ENCODE data around the gene ROR1.

The ROR1 gene

DNA sequence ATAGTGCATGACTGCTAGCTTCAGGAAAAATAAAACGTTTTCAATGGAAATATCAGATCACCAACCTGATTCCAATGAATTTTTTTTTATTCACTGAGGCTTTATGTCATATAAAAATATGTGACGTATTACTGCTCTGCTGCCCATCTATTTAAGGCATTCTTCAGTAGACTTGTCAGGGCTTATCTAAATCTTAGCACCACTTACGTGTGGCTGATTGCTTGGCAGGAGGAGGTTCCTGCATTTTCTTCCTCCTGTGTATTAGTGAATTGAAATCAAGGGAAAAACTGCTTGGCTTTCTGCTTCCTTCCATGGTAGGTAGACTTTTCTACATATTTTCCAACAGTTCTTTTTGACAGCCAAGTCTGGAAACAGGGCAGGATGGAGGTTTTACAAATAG, 80.3 kb downstream of the ROR1 start:
- ATAC-seq (replicated peaks) (no peak), DNase-seq (no peak)
- H3K4me1 Mint-ChIP-seq = peaks cover 0 to 3% of the 10 kb centered on the region in 2 donors
- peaks cover 0 to 6% of the 10 kb centered on the region in 2 donors for H3K27me3 Mint-ChIP-seq
- peaks cover 7 to 11% of the 10 kb centered on the region in 2 donors for H3K9me3 Mint-ChIP-seq
- no peak overlapping the region for H3K27ac Mint-ChIP-seq
- H3K36me3 Mint-ChIP-seq = peaks cover 12% of the 10 kb centered on the region in 2 donors
- H3K4me3 Mint-ChIP-seq = no peak overlapping the region

DNA sequence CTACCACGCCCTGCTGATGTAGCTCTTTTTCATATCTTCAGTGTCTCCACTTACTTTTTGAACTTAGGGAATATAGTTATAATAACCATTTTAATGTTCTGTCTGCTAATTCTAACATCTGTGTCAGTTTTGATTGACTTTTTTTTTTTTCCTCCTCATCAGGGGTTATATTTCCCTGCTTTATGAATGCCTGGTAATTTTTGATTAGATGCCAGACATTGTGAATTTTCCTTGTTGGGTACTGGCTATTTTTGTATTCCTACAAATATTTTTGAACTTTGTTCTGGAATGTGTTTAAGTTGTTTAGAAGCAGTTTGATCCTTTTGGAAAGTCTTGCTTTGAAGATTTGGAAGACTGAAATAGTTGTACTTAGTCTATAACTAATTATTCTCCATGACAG, 82.1 kb downstream of the ROR1 start:
- no peak for DNase-seq
- peaks cover 7 to 11% of the 10 kb centered on the region in 2 donors for H3K9me3 Mint-ChIP-seq
- peaks cover 0 to 3% of the 10 kb centered on the region in 2 donors for H3K4me1 Mint-ChIP-seq
- no peak overlapping the region for H3K4me3 Mint-ChIP-seq
- H3K36me3 Mint-ChIP-seq = peaks cover 12% of the 10 kb centered on the region in 2 donors
- H3K27ac Mint-ChIP-seq = no peak overlapping the region
- ATAC-seq (replicated peaks) = no peak
- H3K27me3 Mint-ChIP-seq = peaks cover 0 to 6% of the 10 kb centered on the region in 2 donors

DNA sequence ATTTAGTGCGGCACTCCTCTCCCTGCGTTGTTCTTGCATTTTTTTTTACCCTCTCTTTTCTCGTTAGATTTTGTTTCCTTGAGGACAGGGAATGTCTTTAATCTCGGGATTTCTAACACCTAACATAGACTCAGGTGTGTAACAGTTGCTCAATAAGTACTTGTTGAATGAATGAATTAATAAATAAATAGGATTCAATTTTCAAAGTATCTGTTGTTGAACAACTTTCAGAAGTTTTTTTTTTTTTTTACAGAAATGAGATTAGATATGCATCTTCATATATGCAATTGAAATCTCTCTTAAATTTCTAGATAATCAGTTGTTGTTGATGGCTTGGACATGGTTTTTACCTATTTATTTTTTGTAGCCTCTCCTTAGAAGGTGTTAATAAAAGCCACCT, 83.1 kb downstream of the ROR1 start:
- DNase-seq = no peak
- Mint-ChIP-seq H3K4me1 (peaks cover 0 to 3% of the 10 kb centered on the region in 2 donors), H3K9me3 (peaks cover 7 to 11% of the 10 kb centered on the region in 2 donors), H3K27me3 (peaks cover 0 to 6% of the 10 kb centered on the region in 2 donors), H3K27ac (no peak overlapping the region), H3K36me3 (peaks cover 12% of the 10 kb centered on the region in 2 donors), H3K4me3 (no peak overlapping the region)
- ATAC-seq (replicated peaks) = no peak

DNA sequence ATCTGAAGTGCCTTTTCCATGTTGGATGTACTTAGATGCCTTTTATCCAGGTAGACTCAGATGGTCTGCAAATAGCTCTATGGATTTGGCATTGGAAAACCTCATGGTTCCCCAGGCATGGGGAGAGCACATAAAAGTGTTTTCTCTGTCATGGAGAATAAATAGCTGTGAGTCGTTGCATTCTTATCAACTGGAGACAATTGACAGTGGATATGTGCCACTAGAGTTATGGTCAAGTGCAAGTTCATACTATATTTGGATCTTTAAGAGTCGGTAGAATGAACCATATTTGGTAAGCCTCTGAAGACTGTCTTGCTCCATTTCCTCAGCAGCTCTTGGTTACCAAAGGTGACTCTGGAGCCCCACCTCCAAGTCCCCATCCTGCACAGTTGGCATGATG, 83.7 kb downstream of the ROR1 start:
- ATAC-seq (replicated peaks) (no peak), DNase-seq (no peak)
- Mint-ChIP-seq H3K4me1 (peaks cover 0 to 3% of the 10 kb centered on the region in 2 donors), H3K4me3 (no peak overlapping the region), H3K9me3 (peaks cover 7 to 11% of the 10 kb centered on the region in 2 donors), H3K27ac (no peak overlapping the region), H3K36me3 (peaks cover 12% of the 10 kb centered on the region in 2 donors), H3K27me3 (peaks cover 0 to 6% of the 10 kb centered on the region in 2 donors)

GRCh38 chr1:63858153-63858552, 84.3 kb downstream of the ROR1 start:
- Mint-ChIP-seq H3K27me3 (peaks cover 0 to 6% of the 10 kb centered on the region in 2 donors), H3K9me3 (peaks cover 7 to 11% of the 10 kb centered on the region in 2 donors), H3K36me3 (peaks cover 12% of the 10 kb centered on the region in 2 donors), H3K27ac (no peak overlapping the region), H3K4me3 (no peak overlapping the region), H3K4me1 (peaks cover 0 to 3% of the 10 kb centered on the region in 2 donors)
- ATAC-seq (replicated peaks) (no peak), DNase-seq (no peak)

DNA sequence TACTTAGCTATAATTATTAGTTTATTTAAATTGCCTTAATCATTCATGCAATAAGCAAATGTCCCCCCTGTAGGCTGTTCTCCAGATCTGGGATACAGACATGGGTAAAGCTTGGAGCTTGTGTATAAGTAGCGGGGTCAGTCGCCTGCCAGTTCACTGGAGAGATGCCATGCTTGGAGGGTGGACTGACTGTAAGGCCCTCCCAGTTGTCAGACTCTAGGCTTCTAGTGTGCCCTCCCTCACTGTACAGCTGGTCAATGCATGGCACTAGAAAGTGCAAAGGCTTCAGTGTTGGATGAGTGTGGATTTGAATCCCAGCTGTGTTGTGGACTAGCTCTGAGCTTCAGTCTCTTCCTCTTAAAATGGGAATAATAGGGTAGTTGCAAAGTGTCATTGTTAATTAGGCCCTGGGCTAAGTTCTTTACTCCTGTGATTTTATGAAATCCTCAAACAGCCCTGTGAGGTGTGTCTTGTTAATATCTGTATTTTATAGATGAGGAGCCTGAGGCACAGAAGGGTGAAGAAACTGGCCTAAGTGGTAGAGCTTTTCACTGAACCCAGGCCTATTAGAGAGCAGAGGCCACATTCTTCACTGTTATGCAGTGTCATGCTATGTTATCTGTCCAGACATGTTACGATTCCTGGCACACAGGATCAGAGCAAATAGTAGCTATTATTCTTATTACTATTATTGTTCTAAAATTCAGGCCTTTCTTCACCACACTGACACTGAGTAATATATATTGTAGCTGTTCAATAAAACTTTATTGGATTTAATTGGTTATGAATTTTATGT, 85.9 kb downstream of the ROR1 start:
- peaks cover 0 to 6% of the 10 kb centered on the region in 2 donors for H3K27me3 Mint-ChIP-seq
- H3K4me1 Mint-ChIP-seq = peaks cover 0 to 3% of the 10 kb centered on the region in 2 donors
- H3K27ac Mint-ChIP-seq = no peak overlapping the region
- peaks cover 12% of the 10 kb centered on the region in 2 donors for H3K36me3 Mint-ChIP-seq
- H3K9me3 Mint-ChIP-seq = peaks cover 7 to 11% of the 10 kb centered on the region in 2 donors
- H3K4me3 Mint-ChIP-seq = no peak overlapping the region
- no peak for DNase-seq
- ATAC-seq (replicated peaks) = no peak

DNA sequence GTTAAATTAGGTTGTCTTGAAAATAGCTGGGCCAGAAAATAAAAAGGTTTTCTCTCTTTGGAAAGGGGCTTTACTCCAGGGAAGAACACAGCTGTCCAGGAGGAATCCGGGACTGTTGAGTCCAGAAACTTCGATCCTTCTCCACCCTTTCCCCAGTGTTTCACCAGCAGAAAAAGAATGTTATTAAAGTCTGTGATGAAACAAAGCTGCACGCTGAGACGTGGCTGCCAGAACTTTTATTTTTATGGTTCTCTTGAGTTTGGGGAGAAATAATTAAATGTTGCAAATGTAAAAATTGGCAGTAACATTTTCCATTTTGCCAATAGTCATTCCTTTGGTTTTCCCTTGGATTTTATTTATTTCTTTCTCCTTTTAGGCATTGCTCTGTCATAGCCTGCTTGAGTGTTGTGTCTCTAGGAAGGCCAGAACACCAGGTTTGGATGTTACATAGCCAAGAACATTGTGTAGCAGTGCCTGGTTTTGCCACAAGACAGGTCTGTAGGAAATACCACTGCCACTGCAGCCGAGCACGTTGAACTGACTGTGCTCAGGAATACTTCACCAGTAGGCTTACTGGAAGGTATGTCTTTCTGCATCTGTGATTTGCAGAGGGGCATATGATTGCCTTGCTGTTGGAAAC, 87.4 kb downstream of the ROR1 start:
- H3K9me3 Mint-ChIP-seq = peaks cover 6 to 7% of the 10 kb centered on the region in 2 donors
- H3K4me3 Mint-ChIP-seq = no peak overlapping the region
- H3K27ac Mint-ChIP-seq = no peak overlapping the region
- H3K36me3 Mint-ChIP-seq = peaks cover 6 to 8% of the 10 kb centered on the region in 2 donors
- ATAC-seq (replicated peaks) = no peak
- peaks cover 0 to 6% of the 10 kb centered on the region in 2 donors for H3K27me3 Mint-ChIP-seq
- no peak for DNase-seq
- H3K4me1 Mint-ChIP-seq = peaks cover 0 to 3% of the 10 kb centered on the region in 2 donors

GRCh38 chr1:63863145-63863544, 89.3 kb downstream of the ROR1 start:
- no peak for ATAC-seq (replicated peaks)
- Mint-ChIP-seq H3K4me3 (no peak overlapping the region), H3K36me3 (no peaks in the 10 kb centered on the region), H3K4me1 (peaks cover 0 to 2% of the 10 kb centered on the region in 2 donors), H3K27ac (no peak overlapping the region), H3K9me3 (no peaks in the 10 kb centered on the region), H3K27me3 (peaks cover 0 to 4% of the 10 kb centered on the region in 2 donors)
- no peak for DNase-seq

GRCh38 chr1:63864224-63864641, 90.4 kb downstream of the ROR1 start:
- Mint-ChIP-seq H3K27me3 (peaks cover 0 to 6% of the 10 kb centered on the region in 2 donors), H3K4me3 (no peak overlapping the region), H3K9me3 (no peaks in the 10 kb centered on the region), H3K27ac (no peak overlapping the region), H3K4me1 (no peaks in the 10 kb centered on the region), H3K36me3 (no peaks in the 10 kb centered on the region)
- no peak for ATAC-seq (replicated peaks)
- DNase-seq = no peak

GRCh38 chr1:63865561-63865960, 91.7 kb downstream of the ROR1 start:
- ATAC-seq (replicated peaks) (no peak), DNase-seq (no peak)
- Mint-ChIP-seq H3K4me1 (no peaks in the 10 kb centered on the region), H3K9me3 (no peaks in the 10 kb centered on the region), H3K4me3 (no peak overlapping the region), H3K27me3 (peaks cover 5 to 6% of the 10 kb centered on the region in 2 donors), H3K27ac (no peak overlapping the region), H3K36me3 (no peaks in the 10 kb centered on the region)

DNA sequence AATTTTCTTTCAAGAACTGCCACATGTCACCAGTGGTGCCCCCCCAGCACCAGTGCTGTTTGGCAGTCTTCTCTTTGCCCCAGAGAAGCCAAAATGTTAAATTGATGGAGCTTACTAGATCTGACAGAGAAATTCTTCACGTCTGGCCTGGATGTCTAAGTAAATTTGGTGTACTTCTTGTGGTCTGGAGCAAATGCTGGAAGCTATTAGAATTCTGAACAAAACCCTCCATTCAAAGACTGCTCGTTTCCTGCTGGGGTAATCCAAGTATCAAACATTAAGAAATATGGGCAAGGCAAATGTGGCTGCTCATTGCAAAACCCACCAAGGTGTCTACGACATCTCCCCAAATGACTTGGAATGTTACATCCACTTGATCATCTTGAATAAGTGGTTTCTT, 92.3 kb downstream of the ROR1 start:
- Mint-ChIP-seq H3K27me3 (peaks cover 6 to 7% of the 10 kb centered on the region in 2 donors), H3K36me3 (no peaks in the 10 kb centered on the region), H3K27ac (no peak overlapping the region), H3K4me3 (no peak overlapping the region), H3K9me3 (no peaks in the 10 kb centered on the region), H3K4me1 (no peaks in the 10 kb centered on the region)
- DNase-seq = no peak
- ATAC-seq (replicated peaks) = no peak

GRCh38 chr1:63867429-63868176, 93.8 kb downstream of the ROR1 start:
- peaks cover 6 to 7% of the 10 kb centered on the region in 2 donors for H3K27me3 Mint-ChIP-seq
- DNase-seq = no peak
- no peaks in the 10 kb centered on the region for H3K9me3 Mint-ChIP-seq
- no peaks in the 10 kb centered on the region for H3K36me3 Mint-ChIP-seq
- no peak overlapping the region for H3K4me3 Mint-ChIP-seq
- peaks cover 2 to 5% of the 10 kb centered on the region in 2 donors for H3K4me1 Mint-ChIP-seq
- no peak for ATAC-seq (replicated peaks)
- no peak overlapping the region for H3K27ac Mint-ChIP-seq

GRCh38 chr1:63868268-63868781, 94.5 kb downstream of the ROR1 start:
- Mint-ChIP-seq H3K36me3 (no peaks in the 10 kb centered on the region), H3K4me3 (no peak overlapping the region), H3K27me3 (peaks cover 6 to 7% of the 10 kb centered on the region in 2 donors), H3K9me3 (no peaks in the 10 kb centered on the region), H3K27ac (no peak overlapping the region), H3K4me1 (peaks cover 3 to 10% of the 10 kb centered on the region in 2 donors)
- DNase-seq (no peak), ATAC-seq (replicated peaks) (no peak)

GRCh38 chr1:63870152-63870551, 96.3 kb downstream of the ROR1 start:
- H3K4me1 Mint-ChIP-seq = peaks cover 3 to 10% of the 10 kb centered on the region in 2 donors
- DNase-seq (no peak), ATAC-seq (replicated peaks) (no peak)
- H3K27ac Mint-ChIP-seq = no peak overlapping the region
- peaks cover 6 to 7% of the 10 kb centered on the region in 2 donors for H3K27me3 Mint-ChIP-seq
- no peak overlapping the region for H3K4me3 Mint-ChIP-seq
- H3K36me3 Mint-ChIP-seq = no peaks in the 10 kb centered on the region
- H3K9me3 Mint-ChIP-seq = no peaks in the 10 kb centered on the region
